ENCODE data around the gene CCL14. TPM values are rescaled to one million over a fixed set of nuclear protein-coding genes. Genes with fewer than 3 reads are reported as not detected.
A peak's percentile ranks its signal among the peaks of the same experiment; 100 is the strongest.

CCL14 gene
- total and polyA plus RNA-seq, 9 of the 15 experiments (the other 6 are each of a cell fraction or from before 2014, with no cell fraction given): not detected

DNA sequence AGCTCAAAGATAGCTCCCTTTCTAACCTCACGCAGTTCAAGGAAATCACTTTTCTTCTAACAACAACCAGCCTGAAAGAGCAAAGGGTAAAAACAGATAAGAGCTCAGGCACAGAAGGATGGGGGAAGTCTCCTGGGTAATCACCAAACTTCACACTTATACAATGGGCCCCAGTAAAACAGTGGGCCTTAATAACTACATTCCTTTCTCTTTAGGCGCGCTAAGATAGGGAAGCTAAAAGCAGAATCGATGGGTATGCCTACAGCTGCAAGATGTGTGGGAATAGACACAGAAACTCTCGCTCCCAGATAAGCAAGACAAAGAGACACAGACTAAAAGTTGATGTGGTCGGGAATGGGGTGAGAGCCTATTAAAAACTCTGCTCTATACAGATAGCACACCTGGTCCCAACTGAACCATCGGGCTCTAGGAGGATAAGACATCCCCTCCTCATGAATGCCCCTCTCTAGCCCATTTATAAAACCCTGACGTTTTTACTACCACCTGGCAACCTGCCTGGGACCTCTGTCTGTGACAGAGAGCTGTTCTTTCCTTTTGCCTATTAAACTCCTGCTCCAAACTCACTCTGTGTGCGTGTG is 43.8 kb downstream of the CCL14 start (continued):
- TF ChIP-seq, protein P1, sequence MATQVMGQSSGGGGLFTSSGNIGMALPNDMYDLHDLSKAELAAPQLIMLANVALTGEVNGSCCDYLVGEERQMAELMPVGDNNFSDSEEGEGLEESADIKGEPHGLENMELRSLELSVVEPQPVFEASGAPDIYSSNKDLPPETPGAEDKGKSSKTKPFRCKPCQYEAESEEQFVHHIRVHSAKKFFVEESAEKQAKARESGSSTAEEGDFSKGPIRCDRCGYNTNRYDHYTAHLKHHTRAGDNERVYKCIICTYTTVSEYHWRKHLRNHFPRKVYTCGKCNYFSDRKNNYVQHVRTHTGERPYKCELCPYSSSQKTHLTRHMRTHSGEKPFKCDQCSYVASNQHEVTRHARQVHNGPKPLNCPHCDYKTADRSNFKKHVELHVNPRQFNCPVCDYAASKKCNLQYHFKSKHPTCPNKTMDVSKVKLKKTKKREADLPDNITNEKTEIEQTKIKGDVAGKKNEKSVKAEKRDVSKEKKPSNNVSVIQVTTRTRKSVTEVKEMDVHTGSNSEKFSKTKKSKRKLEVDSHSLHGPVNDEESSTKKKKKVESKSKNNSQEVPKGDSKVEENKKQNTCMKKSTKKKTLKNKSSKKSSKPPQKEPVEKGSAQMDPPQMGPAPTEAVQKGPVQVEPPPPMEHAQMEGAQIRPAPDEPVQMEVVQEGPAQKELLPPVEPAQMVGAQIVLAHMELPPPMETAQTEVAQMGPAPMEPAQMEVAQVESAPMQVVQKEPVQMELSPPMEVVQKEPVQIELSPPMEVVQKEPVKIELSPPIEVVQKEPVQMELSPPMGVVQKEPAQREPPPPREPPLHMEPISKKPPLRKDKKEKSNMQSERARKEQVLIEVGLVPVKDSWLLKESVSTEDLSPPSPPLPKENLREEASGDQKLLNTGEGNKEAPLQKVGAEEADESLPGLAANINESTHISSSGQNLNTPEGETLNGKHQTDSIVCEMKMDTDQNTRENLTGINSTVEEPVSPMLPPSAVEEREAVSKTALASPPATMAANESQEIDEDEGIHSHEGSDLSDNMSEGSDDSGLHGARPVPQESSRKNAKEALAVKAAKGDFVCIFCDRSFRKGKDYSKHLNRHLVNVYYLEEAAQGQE (IDR thresholded peaks at IDR 0.05; ENCODE audit: borderline replicate concordance): no peak
- TF ChIP-seq, protein P1 (CRISPR knock-in tag; IDR thresholded peaks at IDR 0.05; ENCODE audit: low read depth): no peak
- TF ChIP-seq ZNF133 (CRISPR knock-in tag; IDR thresholded peaks at IDR 0.05) (no peak), ZNF12 (CRISPR knock-in tag; IDR thresholded peaks at IDR 0.05) (no peak), YBX1 (IDR thresholded peaks at IDR 0.05) (no peak), PTBP1 (IDR thresholded peaks at IDR 0.05; ENCODE audit: low read depth, low read length) (no peak), DMBX1 (CRISPR knock-in tag; IDR thresholded peaks at IDR 0.05; ENCODE audit: borderline replicate concordance) (peak; percentile 56; the same call in 1 of the 2 replicates), THRAP3 (IDR thresholded peaks at IDR 0.05; ENCODE audit: borderline replicate concordance) (no peak), ZSCAN32 (CRISPR knock-in tag; IDR thresholded peaks at IDR 0.05) (no peak), TCF3 (CRISPR knock-in tag; IDR thresholded peaks at IDR 0.05) (peak; percentile 70), ZNF274 (IDR thresholded peaks at IDR 0.05; ENCODE audit: borderline replicate concordance, low read depth, low read length) (peak; percentile 47; the same call in 1 of the 2 replicates), GABPB2 (CRISPR knock-in tag; conservative IDR thresholded peaks at IDR 0.05) (no peak), ARID1B (IDR thresholded peaks at IDR 0.05) (peak; percentile 86), NCOA4 (IDR thresholded peaks at IDR 0.05; ENCODE audit: partially characterized antibody) (no peak), NCOR1 (IDR thresholded peaks at IDR 0.05) (peak; percentile 84), LEF1 (IDR thresholded peaks at IDR 0.05) (peak; percentile 50; the same call in 1 of the 2 replicates), BACH1 (tag; IDR thresholded peaks at IDR 0.05) (no peak), JUNB (CRISPR knock-in tag; conservative IDR thresholded peaks at IDR 0.05) (no peak)
- TF ChIP-seq, protein P2, sequence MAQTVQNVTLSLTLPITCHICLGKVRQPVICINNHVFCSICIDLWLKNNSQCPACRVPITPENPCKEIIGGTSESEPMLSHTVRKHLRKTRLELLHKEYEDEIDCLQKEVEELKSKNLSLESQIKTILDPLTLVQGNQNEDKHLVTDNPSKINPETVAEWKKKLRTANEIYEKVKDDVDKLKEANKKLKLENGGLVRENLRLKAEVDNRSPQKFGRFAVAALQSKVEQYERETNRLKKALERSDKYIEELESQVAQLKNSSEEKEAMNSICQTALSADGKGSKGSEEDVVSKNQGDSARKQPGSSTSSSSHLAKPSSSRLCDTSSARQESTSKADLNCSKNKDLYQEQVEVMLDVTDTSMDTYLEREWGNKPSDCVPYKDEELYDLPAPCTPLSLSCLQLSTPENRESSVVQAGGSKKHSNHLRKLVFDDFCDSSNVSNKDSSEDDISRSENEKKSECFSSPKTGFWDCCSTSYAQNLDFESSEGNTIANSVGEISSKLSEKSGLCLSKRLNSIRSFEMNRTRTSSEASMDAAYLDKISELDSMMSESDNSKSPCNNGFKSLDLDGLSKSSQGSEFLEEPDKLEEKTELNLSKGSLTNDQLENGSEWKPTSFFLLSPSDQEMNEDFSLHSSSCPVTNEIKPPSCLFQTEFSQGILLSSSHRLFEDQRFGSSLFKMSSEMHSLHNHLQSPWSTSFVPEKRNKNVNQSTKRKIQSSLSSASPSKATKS (CRISPR knock-in tag; IDR thresholded peaks at IDR 0.05): no peak

All from K562 (cell line).